GM19372 (cell line): ENCODE results near the gene SMIM27.
"Not testable (repeated sequence)": the region's sequence is repeated elsewhere in the genome, so short reads cannot be mapped to it uniquely, and the experiment has no call there.

Source experiments
- ATAC-seq: cut with Tn5 transposase; IDR thresholded peaks from one replicate; pipeline ENCODE4 v1.9.1; 2021; ENCODE audit warnings: mild to moderate bottlenecking, low read depth, moderate library complexity; ENCODE audit not compliant: unreplicated experiment

The SMIM27 gene, protein sequence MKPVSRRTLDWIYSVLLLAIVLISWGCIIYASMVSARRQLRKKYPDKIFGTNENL

GRCh38 chr9:32552172-32552872 lies at the start of gene SMIM27, which contains the start of gene TOPORS:
Gene SMIM27 (plus strand): TSS chr9:32552327. CDS start chr9:32552435, 108 bp downstream.
Gene TOPORS (minus strand): TSS chr9:32552586. CDS start chr9:32552436, 150 bp downstream.
- peak; percentile 60 for ATAC-seq

GRCh38 chr9:32502464-32502863 lies 49.7 kb upstream of the SMIM27 start:
- ATAC-seq = no peak

DNA sequence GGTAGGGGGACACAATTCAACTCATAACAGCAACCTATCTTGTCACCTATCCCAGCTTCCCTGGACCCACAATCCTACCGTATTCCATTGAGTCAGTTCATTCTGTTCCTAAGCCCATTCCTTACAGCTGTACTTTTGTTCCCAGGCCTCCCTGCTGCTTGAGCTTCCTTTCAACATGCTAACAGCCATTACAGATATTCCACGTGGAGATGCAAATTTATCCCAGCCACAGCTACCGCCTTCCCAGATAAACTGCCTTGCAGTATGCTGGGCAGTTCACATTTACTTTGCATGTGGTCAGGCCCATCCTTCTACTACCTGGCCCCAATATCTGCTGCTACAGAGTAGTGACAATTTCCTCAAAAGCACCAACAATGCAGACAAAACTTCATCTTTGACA lies 49.1 kb upstream of the SMIM27 start:
- ATAC-seq = no peak

DNA sequence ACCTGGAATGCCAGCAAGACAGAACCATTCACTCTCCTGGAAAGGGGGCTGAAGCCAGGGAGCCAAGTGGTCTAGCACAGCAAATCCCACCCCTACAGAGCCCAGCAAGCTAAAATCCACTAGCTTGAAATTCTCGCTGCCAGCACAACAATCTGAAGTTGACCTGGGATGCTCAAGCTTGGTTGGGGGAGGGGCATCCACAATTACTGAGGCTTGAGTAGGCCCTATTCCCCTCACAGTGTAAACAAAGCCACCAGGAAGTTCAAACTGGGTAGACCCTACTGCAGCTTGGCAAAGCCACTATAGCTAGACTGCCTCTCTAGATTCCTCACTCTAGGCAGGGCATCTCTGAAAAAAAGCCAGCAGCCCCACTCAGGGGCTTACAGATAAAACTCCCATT lies 43.4 kb upstream of the SMIM27 start:
- no peak for ATAC-seq

DNA sequence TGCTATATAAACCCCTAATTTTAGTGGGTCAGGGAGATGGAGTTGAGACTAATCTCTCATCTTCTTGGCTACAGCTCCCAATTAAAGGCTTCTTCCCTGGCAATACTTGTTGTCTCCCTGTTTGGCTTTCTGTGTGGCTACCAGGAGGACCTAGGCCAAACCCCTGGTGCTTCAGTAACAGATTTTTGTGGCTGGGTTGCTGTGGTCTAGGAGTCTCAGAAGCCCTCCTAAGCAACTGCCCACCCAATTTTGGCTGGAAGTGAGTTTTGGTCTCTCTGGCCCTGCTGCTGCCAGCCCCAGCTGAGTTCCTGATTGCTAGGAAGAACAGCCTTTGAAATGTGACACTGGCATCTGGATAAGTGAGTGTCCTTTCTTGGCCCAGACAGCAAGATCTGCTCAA lies 35.9 kb upstream of the SMIM27 start:
- ATAC-seq = no peak

DNA sequence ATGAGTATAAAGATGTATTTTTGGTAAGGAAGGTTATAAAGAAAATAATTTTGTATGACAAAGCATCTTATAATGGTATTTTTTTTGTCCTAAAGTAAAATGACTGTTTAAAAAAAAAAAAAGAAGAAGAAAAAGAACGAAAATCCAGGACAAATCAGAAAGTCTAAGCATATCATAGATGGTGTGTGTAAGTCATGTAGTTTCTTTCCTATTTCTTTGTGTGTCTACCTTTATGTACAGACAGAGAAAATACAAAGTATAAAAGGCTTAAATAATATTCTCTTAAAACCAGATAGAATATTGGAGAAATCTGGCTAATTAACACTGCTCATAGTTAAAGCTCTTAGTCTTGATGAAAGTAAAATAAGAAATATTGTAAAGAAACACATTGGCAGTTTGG lies 33.9 kb upstream of the SMIM27 start:
- no peak for ATAC-seq

- no peak for ATAC-seq
These were observed 28.2 kb upstream of the SMIM27 start for GRCh38 chr9:32523910-32524309.

DNA sequence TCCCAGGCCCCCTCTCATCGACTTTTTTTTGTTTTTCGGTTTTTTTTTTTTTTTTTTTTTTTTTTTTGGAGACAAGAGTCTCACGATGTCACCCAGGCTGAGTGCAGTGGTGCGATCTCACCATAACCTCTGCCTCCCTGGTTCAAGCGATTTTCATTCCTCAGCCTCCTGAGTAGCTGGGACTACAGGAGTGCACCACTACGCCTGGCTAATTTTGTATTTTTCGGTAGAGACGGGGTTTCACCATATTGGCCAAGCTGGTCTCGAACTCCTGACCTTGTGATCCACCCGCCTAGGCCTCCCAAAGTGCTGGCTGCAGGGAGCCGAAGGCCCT lies 27.6 kb upstream of the SMIM27 start:
- ATAC-seq = not testable (repeated sequence)

GRCh38 chr9:32524892-32525708 lies 27.0 kb upstream of the SMIM27 start:
- peak; percentile 37 for ATAC-seq

- ATAC-seq = peak; percentile 6
These were observed 26.5 kb upstream of the SMIM27 start for GRCh38 chr9:32525709-32526030.

- peak; percentile 64 for ATAC-seq
These were observed 26.0 kb upstream of the SMIM27 start, which contains the start of gene RIGI for GRCh38 chr9:32526041-32526706. Gene RIGI (minus strand): TSS chr9:32526196. CDS start chr9:32526166, 30 bp downstream.

GRCh38 chr9:32526707-32527048 lies 25.4 kb upstream of the SMIM27 start:
- ATAC-seq = no peak

DNA sequence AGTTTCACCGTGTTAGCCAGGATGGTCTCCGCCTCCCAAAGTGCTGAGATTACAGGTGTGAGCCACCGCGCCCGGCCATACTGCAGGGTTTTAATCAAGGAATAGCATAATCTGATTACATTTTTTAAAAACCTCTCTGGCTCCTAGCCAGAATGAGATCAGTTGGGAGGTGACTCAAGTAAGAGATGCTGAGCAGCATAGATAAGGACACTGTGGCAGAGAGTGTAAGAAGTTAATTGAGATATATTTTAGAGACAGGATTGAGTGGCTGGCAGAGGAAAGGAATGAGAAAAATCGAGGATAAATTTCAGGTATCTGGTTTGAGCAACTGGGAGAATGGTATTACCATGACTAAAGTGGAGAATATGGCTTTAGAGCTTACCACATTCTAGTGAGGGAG lies 18.8 kb upstream of the SMIM27 start:
- no peak for ATAC-seq

- no peak for ATAC-seq
These were observed 18.3 kb upstream of the SMIM27 start for GRCh38 chr9:32533816-32534215.

GRCh38 chr9:32543047-32543446 lies 9.1 kb upstream of the SMIM27 start:
- ATAC-seq = no peak

DNA sequence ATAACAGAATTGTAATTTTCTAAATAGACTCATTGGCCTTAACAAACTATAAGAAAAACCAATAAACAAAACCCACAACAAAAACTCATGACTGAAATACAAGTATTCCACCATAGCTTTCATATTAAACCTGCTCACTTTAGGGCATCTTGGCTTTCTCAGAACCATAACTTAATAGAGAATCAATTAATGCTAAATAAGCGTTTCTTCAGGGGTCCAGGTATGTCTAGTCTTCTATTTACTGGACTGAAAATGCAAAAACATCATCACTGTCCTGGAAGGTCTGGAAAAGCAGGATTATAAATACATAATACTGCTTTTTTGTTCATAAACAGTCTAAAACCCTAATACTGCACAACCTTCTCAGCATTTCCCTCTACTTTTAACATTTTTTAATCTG lies 6.2 kb upstream of the SMIM27 start:
- no peak for ATAC-seq

- ATAC-seq = not testable (repeated sequence)
These were observed 3.9 kb upstream of the SMIM27 start for GRCh38 chr9:32548213-32548612.

- ATAC-seq = no peak
These were observed 2.0 kb upstream of the SMIM27 start for GRCh38 chr9:32550150-32550561.

DNA sequence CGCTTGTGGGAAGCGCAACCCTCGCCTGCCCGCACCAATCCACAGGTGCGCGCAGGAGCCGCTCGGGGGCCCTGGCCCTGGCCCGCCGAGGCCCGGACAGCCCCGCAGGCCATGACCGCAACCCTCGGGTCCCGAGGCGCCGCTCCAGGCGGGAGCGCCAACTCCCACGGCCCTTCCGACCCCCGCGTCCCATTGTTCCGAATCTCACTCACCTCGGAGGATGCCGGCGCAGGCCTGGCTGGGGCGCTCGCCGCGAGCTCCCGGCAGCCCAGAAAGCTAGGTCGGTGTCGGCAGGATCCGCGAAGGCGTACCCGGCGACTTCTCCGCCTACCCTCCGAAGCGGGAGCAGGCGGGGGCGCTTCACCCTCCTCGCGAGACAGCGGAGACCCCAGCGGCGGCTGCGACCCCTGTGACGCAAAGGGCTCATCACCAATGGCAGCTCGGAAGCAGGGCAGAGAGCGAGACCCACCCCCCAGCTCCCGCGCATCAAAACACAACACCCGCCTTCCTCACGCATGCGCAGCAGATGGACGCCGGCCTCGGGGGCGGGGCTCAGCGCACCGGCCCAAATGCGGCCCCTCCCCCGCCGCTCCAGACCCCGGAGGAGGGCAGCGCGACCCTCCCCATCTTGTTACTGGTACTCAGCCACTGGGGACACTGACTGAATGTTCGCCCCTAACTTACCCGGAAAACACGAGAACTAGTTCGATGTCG lies 1.4 kb upstream of the SMIM27 start:
- peak; percentile 61 for ATAC-seq

GRCh38 chr9:32551276-32552051 lies 663 bp upstream of the SMIM27 start:
- ATAC-seq = peak; percentile 4
